Hematopoietic multipotent progenitor cell treated with erythropoietin and hydrocortisone succinate and interleukin-3 and kit ligand, for 15 days (in vitro differentiated cells): ENCODE results near the gene SMIM5.

Source experiments
- DNase-seq: peaks from one replicate; pipeline ENCODE4 v3.0.0-alpha.2; 2015; ENCODE audit warnings: low spot score

Gene SMIM5

DNA sequence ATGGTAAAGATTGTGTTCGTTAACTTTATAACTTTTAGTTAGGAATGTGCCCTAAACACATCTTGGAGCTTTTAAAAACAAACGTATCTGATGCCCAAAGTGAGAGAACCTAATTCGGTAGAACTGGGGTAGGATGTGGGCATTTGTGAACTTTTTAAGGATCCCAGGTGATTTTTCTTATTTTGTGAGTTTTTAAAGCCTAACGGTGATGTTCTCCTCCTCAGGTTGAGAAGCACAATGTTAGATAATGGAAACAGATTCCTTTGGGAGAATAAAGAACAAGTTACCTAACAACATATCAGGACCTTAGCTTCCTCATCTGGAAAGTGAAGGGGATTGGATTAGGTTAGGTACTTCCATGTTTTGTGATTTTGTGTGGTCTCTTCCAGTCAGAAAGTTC, 34.6 kb downstream of the SMIM5 start:
- DNase-seq, result no peak

DNA sequence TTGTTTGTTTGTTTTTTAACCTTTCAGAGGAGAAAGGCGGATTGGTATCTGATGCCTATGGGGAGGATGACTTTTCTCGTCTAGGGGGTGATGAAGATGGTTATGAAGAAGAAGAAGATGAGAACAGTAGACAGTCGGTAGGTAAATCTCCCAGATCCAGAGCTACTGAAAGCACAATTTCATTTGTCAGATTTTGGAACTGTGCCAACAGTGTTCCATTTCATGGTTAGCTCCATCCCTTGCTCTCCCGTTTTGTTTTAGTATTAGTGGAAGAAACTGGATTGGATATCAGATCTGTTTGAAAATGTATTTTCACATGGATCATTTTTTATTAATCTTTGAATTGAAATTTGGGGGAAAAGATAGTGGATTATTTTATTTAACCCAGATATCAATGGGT, 35.3 kb downstream of the SMIM5 start:
- DNase-seq, result no peak

DNA sequence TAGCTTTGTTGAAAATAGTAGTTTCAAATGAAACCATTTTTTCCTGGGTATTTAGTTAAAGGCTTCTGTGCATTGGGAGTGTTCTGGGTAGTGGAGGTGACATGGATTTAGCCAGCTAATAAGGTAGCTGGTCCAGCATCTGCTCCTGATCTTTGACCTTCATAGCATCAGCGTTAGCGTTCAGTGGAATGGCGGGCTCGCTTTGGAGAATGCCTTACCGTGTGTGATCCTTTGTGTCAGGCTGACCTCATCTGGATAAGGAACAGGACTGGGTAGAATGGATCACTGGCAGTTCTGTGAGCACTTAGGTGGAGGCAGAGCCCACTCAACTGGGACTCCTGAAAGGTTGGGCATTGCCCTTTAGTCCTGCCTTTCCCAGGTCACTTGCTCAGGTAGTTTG, 37.6 kb downstream of the SMIM5 start:
- no peak for DNase-seq

DNA sequence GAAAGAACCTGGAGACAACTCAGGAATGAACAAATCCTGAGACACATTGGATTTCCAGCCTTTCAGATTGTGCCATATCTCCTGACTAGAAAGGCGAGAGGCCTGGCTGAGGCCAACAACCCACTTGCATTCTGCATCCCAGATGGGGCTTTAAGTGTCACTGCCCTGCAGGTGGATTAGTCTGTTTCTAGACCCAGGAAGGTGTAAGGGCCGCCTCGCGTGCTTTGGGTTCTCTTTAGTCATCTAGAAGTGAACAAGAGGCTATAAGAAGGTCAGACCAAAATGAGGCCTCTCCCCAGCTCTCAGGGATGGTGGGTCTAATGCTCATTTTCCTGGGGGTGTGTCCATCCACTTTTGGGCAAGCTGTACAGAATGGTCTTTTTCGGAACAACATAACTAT, 38.8 kb downstream of the SMIM5 start:
- DNase-seq, result no peak

DNA sequence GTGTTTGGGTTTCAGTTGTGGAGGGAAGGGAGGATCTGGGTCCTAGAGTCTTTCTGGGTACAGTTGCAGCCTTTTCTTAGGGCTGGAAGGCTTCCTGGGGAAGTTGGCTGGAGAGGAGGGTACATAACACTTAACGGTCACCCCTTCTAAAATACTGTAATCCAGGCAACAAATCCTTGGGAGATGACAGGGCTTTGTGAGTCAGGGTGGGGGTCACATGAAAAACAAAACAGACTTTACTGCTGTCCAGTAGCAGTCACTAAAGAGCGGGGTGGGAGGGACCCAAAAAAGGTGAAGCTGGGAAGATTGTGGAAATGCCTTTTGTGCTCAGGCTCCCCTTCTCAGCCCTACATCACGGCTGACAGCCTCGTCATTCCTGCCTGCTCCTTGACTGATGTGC, 40.3 kb downstream of the SMIM5 start:
- no peak for DNase-seq

DNA sequence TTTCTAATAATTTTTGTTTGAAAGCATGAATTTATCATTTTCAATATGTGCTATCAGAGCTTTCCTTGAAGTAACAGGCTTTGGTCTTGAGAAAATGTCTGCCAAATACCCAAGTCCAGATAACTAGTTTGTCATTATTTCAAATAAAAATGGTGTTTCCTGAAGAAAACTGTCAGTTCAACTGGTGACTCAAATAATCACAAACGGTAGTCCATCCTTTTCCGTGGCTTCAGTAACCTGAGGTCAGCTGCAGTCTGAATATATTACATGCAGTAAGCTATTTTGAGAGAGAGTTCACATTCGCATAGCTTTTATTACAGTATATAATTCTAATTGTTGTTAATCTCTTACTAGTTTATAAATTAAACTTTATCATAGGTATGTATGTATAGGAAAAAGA, 43.2 kb downstream of the SMIM5 start:
- no peak for DNase-seq

DNA sequence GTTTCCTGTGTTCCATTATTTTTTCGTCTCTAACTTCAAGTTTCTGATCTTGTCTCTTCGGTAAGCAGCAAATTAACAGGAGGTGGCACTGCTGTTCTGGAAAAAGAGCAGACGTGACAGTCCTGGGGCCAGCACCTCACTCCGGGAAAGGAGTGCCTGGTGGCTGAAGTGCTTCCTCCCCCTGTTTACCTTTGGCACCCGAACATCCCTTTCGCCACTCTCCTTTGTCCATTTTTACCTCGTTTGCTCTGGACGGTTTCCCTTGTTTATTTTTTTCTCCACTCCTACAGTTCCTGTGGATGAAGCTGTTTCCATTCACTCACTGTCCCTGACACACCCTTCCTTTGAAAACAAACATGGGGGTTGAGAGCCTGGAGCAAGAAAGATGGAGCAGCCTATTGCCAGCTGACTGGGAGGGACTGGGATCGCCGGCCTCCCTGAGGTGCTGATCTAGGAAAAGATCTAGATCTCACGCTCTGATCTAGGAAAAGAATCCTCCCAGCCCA, 46.5 kb downstream of the SMIM5 start:
- no peak for DNase-seq

DNA sequence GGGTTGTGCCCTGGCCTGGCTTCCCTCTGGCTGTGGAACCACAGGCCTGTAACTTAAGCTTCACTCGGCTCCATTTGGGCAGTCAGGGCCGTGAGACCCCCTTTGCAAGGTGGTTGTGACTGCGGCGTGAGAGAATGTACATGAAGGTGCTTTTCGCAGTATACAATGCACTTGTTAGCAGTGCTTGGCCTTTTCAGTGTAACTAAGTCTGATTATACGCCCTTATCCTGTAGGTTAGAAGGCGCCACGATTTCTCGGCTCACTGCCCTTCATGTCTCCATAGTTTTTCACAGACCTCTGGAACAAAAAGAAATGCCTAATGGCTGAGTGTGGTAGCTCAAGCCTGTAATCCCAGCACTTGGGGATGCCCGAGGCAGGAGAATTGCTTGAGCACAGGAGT, 47.2 kb downstream of the SMIM5 start:
- DNase-seq, result no peak

DNA sequence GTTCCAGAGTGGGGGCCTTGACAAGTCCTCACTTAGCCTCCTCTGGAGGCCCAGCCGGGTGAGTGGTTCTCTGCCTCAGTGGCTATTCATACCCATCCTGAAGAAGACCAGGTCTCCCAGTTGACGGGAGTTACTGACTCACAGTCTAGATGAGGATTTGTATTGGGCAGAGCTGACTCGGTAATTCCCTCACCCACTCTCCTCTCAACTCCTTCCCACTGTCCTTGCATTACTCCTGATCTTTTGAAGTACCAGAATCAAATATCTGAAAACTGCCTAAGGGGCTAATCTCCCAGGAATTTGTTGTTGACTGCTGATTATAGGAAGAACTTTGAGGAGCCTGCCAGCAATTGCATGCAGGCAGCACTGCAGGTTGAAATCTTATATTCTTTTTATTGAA, 48.1 kb downstream of the SMIM5 start:
- DNase-seq, result no peak

DNA sequence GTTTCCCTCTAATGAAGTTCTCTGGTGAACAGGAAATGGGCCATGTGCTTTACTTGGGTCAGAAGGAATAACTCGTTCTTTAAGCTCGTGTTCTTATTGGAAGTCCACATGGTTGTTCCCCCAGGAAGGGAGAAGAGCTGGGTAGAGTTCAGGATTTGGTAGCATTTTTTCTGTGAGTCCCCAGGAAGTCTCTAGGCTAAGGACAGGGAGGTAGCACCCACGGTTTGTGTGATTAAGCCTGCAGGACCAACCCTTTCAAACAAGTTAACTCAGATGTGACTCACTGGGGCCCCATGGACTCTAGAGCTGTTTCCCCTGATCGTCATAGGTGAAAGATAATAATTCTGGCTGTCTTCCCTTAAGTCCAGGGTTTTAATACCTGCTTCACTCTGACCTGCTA, 50.3 kb downstream of the SMIM5 start:
- DNase-seq, result no peak

DNA sequence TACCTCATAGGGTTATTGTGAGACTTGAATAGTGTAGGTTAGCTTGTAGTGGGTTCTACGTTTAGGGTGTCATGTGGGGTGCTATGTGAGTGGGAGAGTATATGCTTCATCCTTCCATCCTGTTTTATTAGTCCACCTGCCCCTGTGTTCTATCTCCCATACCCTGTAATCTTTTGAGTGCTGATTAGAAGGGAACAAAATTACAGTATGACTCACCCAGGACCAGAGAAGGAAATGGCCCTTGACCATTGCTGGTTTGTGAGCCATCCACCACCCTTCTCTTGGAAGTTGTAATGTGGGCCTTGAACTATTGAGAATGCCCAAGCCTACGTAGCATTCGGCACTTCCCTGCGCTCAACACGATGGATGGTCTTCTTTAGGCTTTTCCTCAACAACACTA, 51.0 kb downstream of the SMIM5 start:
- no peak for DNase-seq

DNA sequence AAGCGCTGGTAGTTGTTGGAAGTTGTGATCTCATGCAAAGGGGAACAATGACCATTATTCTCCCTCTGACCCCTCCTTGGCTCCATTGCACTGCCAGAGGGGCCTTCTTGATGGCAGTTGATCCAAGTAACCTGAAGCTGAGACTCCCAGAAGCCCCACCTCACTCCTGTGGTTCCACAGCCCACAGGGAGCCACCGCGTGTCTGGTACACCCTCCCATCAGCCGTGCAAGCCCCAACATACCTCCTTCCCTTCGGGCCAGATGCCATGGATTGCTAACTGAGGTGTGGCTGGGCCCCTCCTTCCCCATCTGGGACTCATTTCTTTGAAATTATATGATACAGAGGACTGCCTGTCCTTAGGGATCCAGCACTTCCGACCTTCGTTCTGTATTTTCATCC, 51.7 kb downstream of the SMIM5 start:
- DNase-seq, result no peak

DNA sequence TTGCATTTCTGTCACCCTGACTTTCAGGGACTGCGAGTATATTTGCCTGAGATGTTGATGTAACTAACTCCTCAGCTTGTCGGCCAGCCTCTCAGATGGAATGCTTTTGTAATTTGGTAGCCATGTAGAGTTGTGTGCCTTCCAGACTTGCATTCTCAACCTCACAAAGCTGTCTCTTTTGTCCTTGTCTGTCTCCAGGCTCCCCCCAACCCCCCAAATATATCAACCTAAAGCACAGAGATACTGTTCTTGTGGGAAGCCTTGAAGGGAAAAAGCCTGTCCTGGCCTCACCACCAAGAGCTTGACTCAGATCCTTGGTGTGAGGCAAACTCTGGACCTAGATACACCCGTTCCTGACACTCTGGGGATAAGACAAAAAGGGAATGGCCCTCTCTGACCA, 52.3 kb downstream of the SMIM5 start:
- no peak for DNase-seq

DNA sequence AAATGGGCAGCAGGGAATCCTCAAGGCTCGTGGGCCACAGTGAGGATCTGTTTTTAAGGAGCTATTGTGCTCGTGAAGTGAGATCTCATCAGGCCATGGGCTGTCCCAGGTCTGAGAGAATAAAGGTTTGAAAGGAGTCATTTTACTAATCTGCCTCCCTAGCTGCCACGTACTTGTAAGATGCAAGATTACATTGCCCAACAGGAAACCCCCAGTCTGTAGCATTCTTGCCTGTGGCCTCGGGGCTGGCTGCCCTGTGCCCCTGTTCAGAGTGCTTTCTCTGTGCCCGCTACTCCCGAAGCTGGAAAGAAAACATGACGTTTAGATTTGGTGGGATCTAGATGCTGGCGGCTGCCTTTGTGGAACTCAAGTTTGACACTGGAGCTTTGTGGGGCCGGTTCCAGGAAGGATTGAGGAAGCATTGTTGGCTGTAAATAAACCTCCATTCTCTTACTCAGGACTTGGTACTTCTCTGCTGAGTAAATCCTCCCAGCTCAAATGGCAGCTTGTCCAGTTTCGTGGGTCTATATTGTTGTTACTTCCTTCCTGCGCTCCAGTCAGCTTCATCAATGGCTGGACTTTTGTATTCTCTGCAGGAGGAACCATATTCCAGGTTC, 55.1 kb downstream of the SMIM5 start:
- DNase-seq, result no peak

DNA sequence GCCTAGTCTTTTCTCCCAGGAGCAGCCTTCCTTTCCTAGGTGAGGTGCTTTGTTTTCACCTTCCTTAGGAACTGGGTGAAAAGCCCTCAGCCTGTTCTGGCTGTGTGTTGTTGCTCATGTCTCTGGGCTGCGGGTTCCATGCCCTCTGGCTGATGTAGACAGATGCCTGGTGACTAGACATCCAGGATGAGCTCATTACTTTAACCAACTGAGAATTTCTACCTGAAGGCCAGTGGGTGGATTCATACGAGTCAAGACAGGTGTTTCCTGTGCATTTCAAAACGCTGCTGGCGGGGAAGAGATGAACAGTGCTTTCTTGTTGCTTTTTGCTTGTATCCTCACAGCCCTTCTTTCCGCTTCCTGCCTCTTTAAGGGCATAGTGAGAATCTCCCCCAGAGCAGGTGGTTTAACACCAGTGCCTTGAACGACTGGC, 56.2 kb downstream of the SMIM5 start:
- DNase-seq, result no peak
